ENCODE results near the gene ABCF3.

- TF ChIP-seq CTCF (tag by site-specific recombination; IDR thresholded peaks at IDR 0.05) (no peak), SP3 (tag by site-specific recombination; IDR thresholded peaks at IDR 0.05) (no peak), ZBTB11 (tag by site-specific recombination; conservative IDR thresholded peaks at IDR 0.05; ENCODE audit: low read depth) (no peak), MZF1 (tag by site-specific recombination; IDR thresholded peaks at IDR 0.05; ENCODE audit: borderline replicate concordance) (no peak), REST (tag by site-specific recombination; IDR thresholded peaks at IDR 0.05) (no peak), ZNF639 (tag by site-specific recombination; IDR thresholded peaks at IDR 0.05) (no peak), ZNF768 (tag by site-specific recombination; IDR thresholded peaks at IDR 0.05) (no peak), ZNF239 (tag by site-specific recombination; IDR thresholded peaks at IDR 0.05) (no peak)
Measured at GRCh38 chr3:184171562-184171961, 14.4 kb upstream of the ABCF3 start.
